DOHH2 (cell line): Measurements from ENCODE around the gene MTA2.
"Not testable (repeated sequence)": the region's sequence is repeated elsewhere in the genome, so short reads cannot be mapped to it uniquely, and the experiment has no call there.

Source experiments
- H3F3A ChIP-seq: fragments of 200-600 bp; sonication (generic), shearing (Covaris generic); 2 replicates; pipeline ENCODE4 v1.6.0; 2016; ENCODE audit warnings: antibody characterized with exemption, mild to moderate bottlenecking; ENCODE audit not compliant: control insufficient read depth, insufficient read depth
- H3K27ac ChIP-seq: fragments of 200-600 bp; sonication (generic); 2 replicates; pipeline ENCODE4 v1.5.1; 2014; ENCODE audit warnings: low read depth, mild to moderate bottlenecking, low read length, moderate library complexity
- H3K27me3 ChIP-seq: fragments of 200-600 bp; sonication (generic); 2 replicates; pipeline ENCODE4 v1.6.1; 2014; ENCODE audit warnings: mild to moderate bottlenecking, low read length, mixed read lengths; ENCODE audit not compliant: control insufficient read depth
- H3K36me3 ChIP-seq: fragments of 200-600 bp; sonication (generic); 2 replicates; pipeline ENCODE4 v1.6.1; 2014; ENCODE audit warnings: mild to moderate bottlenecking, low read length, moderate library complexity, mixed read lengths; ENCODE audit not compliant: control insufficient read depth
- H3K4me1 ChIP-seq: fragments of 200-600 bp; sonication (generic); 2 replicates; pipeline ENCODE4 v1.6.1; 2014; ENCODE audit warnings: mild to moderate bottlenecking, low read length, mixed read lengths; ENCODE audit not compliant: control insufficient read depth
- H3K4me2 ChIP-seq: fragments of 200-600 bp; sonication (generic); 2 replicates; pipeline ENCODE4 v1.6.0; 2014; ENCODE audit warnings: mild to moderate bottlenecking, low read length, moderate library complexity
- H3K4me3 ChIP-seq: fragments of 200-600 bp; sonication (generic); 2 replicates; pipeline ENCODE4 v1.5.1; 2014; ENCODE audit warnings: mild to moderate bottlenecking, low read length, mixed read lengths
- H3K79me2 ChIP-seq: fragments of 200-600 bp; sonication (generic); 2 replicates; pipeline ENCODE4 v1.6.1; 2014; ENCODE audit warnings: mild to moderate bottlenecking, low read length, mixed read lengths; ENCODE audit not compliant: control insufficient read depth
- H3K9me2 ChIP-seq: fragments of 200-600 bp; sonication (generic); replicated peaks from 2 replicates; pipeline ENCODE4 v1.6.1; 2014; ENCODE audit warnings: mild to moderate bottlenecking, low read length, mixed read lengths; ENCODE audit not compliant: control insufficient read depth
- H3K9me3 ChIP-seq: fragments of 200-600 bp; sonication (generic); 2 replicates; pipeline ENCODE4 v1.6.1; 2014; ENCODE audit warnings: antibody characterized with exemption, low read length, mixed read lengths; ENCODE audit not compliant: control insufficient read depth, insufficient read depth
- H4K20me1 ChIP-seq: fragments of 200-600 bp; sonication (generic); 2 replicates; pipeline ENCODE4 v1.6.0; 2014; ENCODE audit warnings: low read depth, mild to moderate bottlenecking, antibody characterized with exemption, low read length, moderate library complexity; ENCODE audit not compliant: control insufficient read depth, insufficient read depth
- EZH2phosphoT487 ChIP-seq: fragments of 200-600 bp; sonication (generic); IDR thresholded peaks from 2 replicates; pipeline ENCODE4 v1.6.1; 2017; ENCODE audit warnings: borderline replicate concordance, mild to moderate bottlenecking, antibody characterized with exemption, low read length, moderate library complexity, mixed read lengths
- TF ChIP-seq, protein P1 (sequence below): fragments of 200-600 bp; sonication (generic); IDR thresholded peaks from one replicate; pipeline ENCODE4 v1.5.1; 2014; ENCODE audit warnings: antibody characterized with exemption, mild to moderate bottlenecking, low read depth, low read length; ENCODE audit not compliant: poor library complexity, severe bottlenecking

The MTA2 gene

DNA sequence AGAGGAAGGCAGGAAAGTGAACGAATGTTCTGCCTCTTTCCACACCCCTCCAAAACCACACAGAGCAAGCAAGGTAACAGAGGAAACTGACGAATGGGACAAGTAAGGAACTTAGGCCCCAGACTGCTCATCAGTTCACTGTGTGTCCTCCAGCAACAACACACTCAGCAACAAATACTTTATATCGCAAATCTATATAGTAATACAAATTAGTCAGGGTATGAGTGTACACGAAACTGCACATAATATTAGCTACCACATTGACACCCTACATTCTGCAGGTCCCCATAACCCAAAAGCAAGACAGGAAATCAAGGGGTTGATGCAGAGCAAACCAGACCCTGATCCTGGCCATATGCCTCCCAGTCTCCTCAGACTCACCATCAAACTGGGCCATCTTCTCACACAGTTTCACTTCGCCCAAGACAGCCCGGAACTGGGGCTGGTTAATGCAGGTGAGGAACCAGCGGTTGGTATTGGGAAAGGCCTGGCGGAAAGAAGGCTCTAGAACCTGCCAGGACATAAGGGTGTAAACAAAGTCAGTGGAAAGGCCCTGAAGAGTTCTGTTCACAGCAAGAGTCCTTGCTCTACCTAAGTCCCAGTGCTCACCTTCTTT, 34.5 kb downstream of the MTA2 start:
- Histone ChIP-seq H3K27ac (no peak overlapping the region), H3K9me3 (no peaks in the 10 kb centered on the region), H3K79me2 (peaks cover 71% of the 10 kb centered on the region), H3K9me2 (no peaks in the 10 kb centered on the region), H4K20me1 (peaks cover 2% of the 10 kb centered on the region; the same call in 1 of the 2 replicates), H3K4me2 (no peak overlapping the region), H3K27me3 (no peaks in the 10 kb centered on the region), H3K4me1 (peaks cover 27% of the 10 kb centered on the region), H3K36me3 (peaks cover 91% of the 10 kb centered on the region), H3F3A (peaks cover 17% of the 10 kb centered on the region), H3K4me3 (no peak overlapping the region)
- no peak for TF ChIP-seq EZH2phosphoT487
- TF ChIP-seq, protein P1, sequence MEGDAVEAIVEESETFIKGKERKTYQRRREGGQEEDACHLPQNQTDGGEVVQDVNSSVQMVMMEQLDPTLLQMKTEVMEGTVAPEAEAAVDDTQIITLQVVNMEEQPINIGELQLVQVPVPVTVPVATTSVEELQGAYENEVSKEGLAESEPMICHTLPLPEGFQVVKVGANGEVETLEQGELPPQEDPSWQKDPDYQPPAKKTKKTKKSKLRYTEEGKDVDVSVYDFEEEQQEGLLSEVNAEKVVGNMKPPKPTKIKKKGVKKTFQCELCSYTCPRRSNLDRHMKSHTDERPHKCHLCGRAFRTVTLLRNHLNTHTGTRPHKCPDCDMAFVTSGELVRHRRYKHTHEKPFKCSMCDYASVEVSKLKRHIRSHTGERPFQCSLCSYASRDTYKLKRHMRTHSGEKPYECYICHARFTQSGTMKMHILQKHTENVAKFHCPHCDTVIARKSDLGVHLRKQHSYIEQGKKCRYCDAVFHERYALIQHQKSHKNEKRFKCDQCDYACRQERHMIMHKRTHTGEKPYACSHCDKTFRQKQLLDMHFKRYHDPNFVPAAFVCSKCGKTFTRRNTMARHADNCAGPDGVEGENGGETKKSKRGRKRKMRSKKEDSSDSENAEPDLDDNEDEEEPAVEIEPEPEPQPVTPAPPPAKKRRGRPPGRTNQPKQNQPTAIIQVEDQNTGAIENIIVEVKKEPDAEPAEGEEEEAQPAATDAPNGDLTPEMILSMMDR = no peak

GRCh38 chr11:62566247-62566646, 35.4 kb downstream of the MTA2 start:
- Histone ChIP-seq H4K20me1 (no peaks in the 10 kb centered on the region), H3F3A (peaks cover 17% of the 10 kb centered on the region), H3K4me1 (peaks cover 18% of the 10 kb centered on the region), H3K9me2 (no peaks in the 10 kb centered on the region), H3K79me2 (peaks cover 63% of the 10 kb centered on the region), H3K27ac (no peak overlapping the region), H3K36me3 (peaks cover 89% of the 10 kb centered on the region), H3K4me3 (no peak overlapping the region), H3K9me3 (no peaks in the 10 kb centered on the region), H3K4me2 (no peak overlapping the region), H3K27me3 (no peaks in the 10 kb centered on the region)
- TF ChIP-seq EZH2phosphoT487 = no peak
- TF ChIP-seq, protein P1 = no peak

DNA sequence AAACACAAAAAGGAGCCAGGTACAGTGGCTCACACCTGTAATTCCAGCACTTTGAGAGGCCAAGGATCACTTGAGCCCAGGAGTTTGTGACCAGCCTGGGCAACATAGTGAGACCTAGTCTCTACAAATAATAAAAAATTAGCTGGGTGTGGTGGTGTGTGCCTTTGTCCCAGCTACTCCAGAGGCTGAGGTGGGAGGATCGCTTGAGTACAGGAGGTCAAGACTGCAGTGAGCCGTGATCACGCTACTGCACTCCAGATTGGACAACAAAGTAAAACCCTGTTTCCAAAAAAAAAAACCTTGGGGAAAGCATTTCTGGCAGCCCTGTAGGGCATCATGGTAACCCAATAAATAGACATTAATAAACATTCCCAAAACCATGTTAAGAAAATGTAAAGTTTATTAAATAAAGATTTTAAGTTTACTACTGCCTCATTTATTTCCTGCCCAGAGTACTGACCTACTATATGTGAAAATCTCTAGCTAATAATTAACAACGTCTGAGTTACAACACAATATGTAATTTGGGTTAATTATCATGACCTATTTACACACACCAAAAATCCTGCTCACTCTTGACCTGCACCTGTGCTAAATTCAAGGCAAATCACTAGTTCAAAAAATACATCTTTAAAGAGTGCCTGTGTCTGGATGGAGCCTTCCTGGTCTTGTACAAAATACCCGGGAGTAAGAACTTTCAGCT, 36.4 kb downstream of the MTA2 start:
- H3K4me3 ChIP-seq = no peak overlapping the region
- 0 out of 2 replicates have a peak, but pooled peaks cover 5% of the 10 kb centered on the region for H4K20me1 ChIP-seq
- H3K4me2 ChIP-seq = no peak overlapping the region
- H3K27me3 ChIP-seq = no peaks in the 10 kb centered on the region
- H3K4me1 ChIP-seq = peaks cover 16% of the 10 kb centered on the region
- peaks cover 53% of the 10 kb centered on the region for H3K79me2 ChIP-seq
- H3K27ac ChIP-seq = no peak overlapping the region
- no peak for TF ChIP-seq EZH2phosphoT487
- TF ChIP-seq, protein P1 = no peak
- H3K9me2 ChIP-seq = no peaks in the 10 kb centered on the region
- H3K36me3 ChIP-seq = peaks cover 89% of the 10 kb centered on the region
- H3F3A ChIP-seq = peaks cover 22% of the 10 kb centered on the region
- no peaks in the 10 kb centered on the region for H3K9me3 ChIP-seq

- H3K4me2 ChIP-seq, H4K20me1 ChIP-seq, H3K9me3 ChIP-seq, H3K9me2 ChIP-seq, H3K27me3 ChIP-seq, H3K4me3 ChIP-seq, H3K27ac ChIP-seq: not testable (repeated sequence)
- Histone ChIP-seq H3K79me2 (peaks cover 23% of the 10 kb centered on the region), H3K36me3 (peaks cover 92% of the 10 kb centered on the region), H3F3A (peaks cover 46% of the 10 kb centered on the region), H3K4me1 (peaks cover 43% of the 10 kb centered on the region)
Observed at GRCh38 chr11:62561677-62562230, 39.9 kb downstream of the MTA2 start.
